ENCODE measurements around the gene MC2R.

The MC2R gene

DNA sequence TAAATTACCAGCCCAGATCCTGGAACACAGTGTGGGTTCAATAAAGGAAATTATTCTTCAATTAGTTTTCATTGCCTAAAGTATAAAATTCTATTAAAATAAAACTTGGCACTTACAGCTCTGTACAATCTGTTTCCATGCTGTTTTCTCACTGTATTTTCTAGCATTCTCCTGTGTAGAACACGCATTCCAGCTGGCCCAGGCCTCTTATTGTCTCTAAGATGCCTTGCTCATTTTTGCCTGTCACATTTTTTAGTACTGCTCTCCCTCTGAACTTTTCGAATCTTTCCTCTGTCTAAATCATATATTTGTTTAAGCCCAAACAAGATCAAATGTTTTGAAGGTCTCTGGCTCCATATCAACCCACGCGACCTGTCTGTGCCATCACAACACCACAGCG, 20.8 kb downstream of the MC2R start:
- no peaks in the 10 kb centered on the region for H3K4me1 ChIP-seq (ENCODE audit: control insufficient read depth, insufficient read depth, low read length)
- H3K9me3 ChIP-seq (ENCODE audit: control insufficient read depth, insufficient read depth, low read length) = no peaks in the 10 kb centered on the region
- no peaks in the 10 kb centered on the region for H3K36me3 ChIP-seq (ENCODE audit: control insufficient read depth, insufficient read depth, low read length)
- H3K9ac ChIP-seq (ENCODE audit: low read depth, low read length) = no peak overlapping the region
- H3K27ac ChIP-seq (ENCODE audit: low read depth, low read length) = no peak overlapping the region
- H3K27me3 ChIP-seq (ENCODE audit: control insufficient read depth, insufficient read depth, low read length) = no peaks in the 10 kb centered on the region
- no peak overlapping the region for H3K4me3 ChIP-seq (ENCODE audit: low read depth, low read length)

GRCh38 chr18:13893418-13893760, 21.9 kb downstream of the MC2R start:
- H3K4me3 ChIP-seq (ENCODE audit: low read depth, low read length) = no peak overlapping the region
- H3K36me3 ChIP-seq (ENCODE audit: control insufficient read depth, insufficient read depth, low read length) = no peaks in the 10 kb centered on the region
- H3K9me3 ChIP-seq (ENCODE audit: control insufficient read depth, insufficient read depth, low read length) = no peaks in the 10 kb centered on the region
- H3K9ac ChIP-seq (ENCODE audit: low read depth, low read length) = no peak overlapping the region
- H3K4me1 ChIP-seq (ENCODE audit: control insufficient read depth, insufficient read depth, low read length) = no peaks in the 10 kb centered on the region
- no peak overlapping the region for H3K27ac ChIP-seq (ENCODE audit: low read depth, low read length)
- H3K27me3 ChIP-seq (ENCODE audit: control insufficient read depth, insufficient read depth, low read length) = no peaks in the 10 kb centered on the region

DNA sequence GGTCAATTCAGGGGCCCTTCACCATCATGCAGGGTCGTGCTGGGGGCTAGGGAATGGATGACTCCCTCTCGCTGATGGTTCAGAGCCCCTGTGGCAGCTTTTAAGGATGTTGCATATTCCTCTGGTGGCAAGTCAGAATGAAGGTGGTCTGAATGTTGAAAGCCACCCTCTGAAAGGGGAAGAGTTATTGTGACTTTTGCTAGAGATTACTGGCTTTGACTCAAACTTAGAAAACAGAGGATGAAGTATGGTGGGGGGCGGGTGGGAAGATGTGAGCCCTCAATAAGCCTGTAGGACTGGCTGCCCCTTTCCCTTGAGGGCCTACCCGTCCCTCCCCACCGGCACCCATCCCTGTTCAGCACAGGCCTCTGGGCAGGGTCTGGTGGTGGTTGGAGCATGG, 23.2 kb downstream of the MC2R start:
- H3K36me3 ChIP-seq (ENCODE audit: control insufficient read depth, insufficient read depth, low read length) = no peaks in the 10 kb centered on the region
- no peak overlapping the region for H3K9ac ChIP-seq (ENCODE audit: low read depth, low read length)
- no peaks in the 10 kb centered on the region for H3K27me3 ChIP-seq (ENCODE audit: control insufficient read depth, insufficient read depth, low read length)
- H3K27ac ChIP-seq (ENCODE audit: low read depth, low read length) = no peak overlapping the region
- peaks cover 4% of the 10 kb centered on the region; the same call in 1 of the 2 replicates for H3K4me1 ChIP-seq (ENCODE audit: control insufficient read depth, insufficient read depth, low read length)
- no peak overlapping the region for H3K4me3 ChIP-seq (ENCODE audit: low read depth, low read length)
- no peaks in the 10 kb centered on the region for H3K9me3 ChIP-seq (ENCODE audit: control insufficient read depth, insufficient read depth, low read length)

DNA sequence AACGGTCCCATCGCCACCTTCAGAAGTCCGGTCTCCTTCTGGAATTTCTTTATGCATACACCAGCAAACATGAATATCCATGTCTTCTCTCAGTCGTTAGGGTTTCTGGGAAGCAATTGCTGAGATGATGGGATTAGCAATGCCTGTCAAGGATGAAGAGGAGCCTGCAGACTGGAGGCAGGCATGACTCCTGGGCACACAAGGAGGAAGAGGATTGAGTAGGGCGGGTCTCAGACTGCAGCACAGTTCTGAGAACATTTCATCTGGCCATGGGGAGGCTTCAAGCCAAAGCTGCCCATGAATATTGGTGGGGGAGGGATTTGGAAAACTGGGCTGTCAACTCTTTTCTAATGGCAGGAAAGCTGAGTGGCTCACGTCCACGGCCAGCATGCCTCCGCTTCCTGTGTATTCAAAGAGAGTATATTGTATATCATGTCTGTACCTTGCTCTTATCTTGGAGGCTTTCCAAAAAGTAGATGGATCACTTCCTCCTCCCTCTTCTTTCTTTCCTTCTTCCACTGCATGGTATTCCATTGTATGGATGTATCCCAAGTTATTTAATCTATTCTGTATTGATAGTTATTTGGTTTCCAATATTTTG, 24.5 kb downstream of the MC2R start:
- Histone ChIP-seq H3K27ac (ENCODE audit: low read depth, low read length) (no peak overlapping the region), H3K9me3 (ENCODE audit: control insufficient read depth, insufficient read depth, low read length) (no peaks in the 10 kb centered on the region)

GRCh38 chr18:13889671-13890070, 25.7 kb downstream of the MC2R start:
- no peaks in the 10 kb centered on the region for H3K9me3 ChIP-seq (ENCODE audit: control insufficient read depth, insufficient read depth, low read length)
- H3K27ac ChIP-seq (ENCODE audit: low read depth, low read length) = peak overlapping the region; percentile 26
- H3K27me3 ChIP-seq (ENCODE audit: control insufficient read depth, insufficient read depth, low read length) = no peaks in the 10 kb centered on the region
- H3K4me1 ChIP-seq (ENCODE audit: control insufficient read depth, insufficient read depth, low read length) = peaks cover 4% of the 10 kb centered on the region; the same call in 1 of the 2 replicates
- H3K36me3 ChIP-seq (ENCODE audit: control insufficient read depth, insufficient read depth, low read length) = no peaks in the 10 kb centered on the region
- H3K9ac ChIP-seq (ENCODE audit: low read depth, low read length) = no peak overlapping the region
- no peak overlapping the region for H3K4me3 ChIP-seq (ENCODE audit: low read depth, low read length)

More for the DNA sequence above, 24.5 kb downstream of the MC2R start:
- Histone ChIP-seq H3K9ac (ENCODE audit: low read depth, low read length) (no peak overlapping the region), H3K4me3 (ENCODE audit: low read depth, low read length) (no peak overlapping the region), H3K27me3 (ENCODE audit: control insufficient read depth, insufficient read depth, low read length) (no peaks in the 10 kb centered on the region), H3K4me1 (ENCODE audit: control insufficient read depth, insufficient read depth, low read length) (peaks cover 4% of the 10 kb centered on the region; the same call in 1 of the 2 replicates), H3K36me3 (ENCODE audit: control insufficient read depth, insufficient read depth, low read length) (no peaks in the 10 kb centered on the region)

DNA sequence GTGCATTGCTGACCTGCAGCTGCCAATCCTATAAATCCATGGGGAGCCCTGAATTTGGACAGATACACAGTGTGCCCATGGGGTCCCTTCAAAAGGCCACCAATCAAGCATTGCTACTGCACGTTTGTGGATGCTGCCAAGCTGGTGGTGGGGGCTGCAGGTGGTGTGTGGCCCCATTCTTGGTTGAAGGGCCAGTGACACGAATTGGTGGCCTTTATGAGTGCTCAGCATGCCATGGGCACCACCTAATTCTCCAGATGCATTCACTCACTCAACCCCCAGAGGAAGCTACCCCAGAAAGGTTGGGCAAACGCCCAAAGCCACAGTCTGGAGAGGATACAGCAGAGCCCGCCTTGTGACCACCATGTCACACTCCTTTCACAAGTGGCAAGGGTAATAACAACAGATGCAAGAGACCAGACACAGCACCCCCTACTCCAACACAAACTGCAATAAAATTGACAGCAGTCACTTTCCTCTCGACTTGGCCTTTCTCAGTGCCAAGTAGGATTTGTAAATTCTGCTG, 27.1 kb downstream of the MC2R start:
- Histone ChIP-seq H3K27me3 (ENCODE audit: control insufficient read depth, insufficient read depth, low read length) (no peaks in the 10 kb centered on the region), H3K4me1 (ENCODE audit: control insufficient read depth, insufficient read depth, low read length) (peaks cover 4% of the 10 kb centered on the region; the same call in 1 of the 2 replicates)

DNA sequence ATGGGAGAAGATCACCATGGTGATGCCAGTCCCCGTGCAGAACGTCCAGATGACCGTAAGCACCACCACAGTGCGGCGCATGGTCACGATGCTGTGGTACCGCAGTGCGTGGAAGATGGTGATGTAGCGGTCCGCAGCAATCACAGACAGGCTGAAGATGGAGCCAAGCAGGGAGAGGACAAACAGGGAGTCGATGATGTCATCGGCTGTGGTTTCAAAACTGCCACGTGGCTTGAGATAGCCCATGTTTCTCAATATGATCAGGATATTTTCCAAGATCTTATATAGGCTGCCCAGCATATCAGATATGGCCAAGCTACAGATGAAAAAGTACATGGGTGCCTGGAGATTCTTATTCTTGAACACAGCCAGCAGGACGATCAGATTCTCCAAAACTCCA, 30.3 kb downstream of the MC2R start:
- Histone ChIP-seq H3K36me3 (ENCODE audit: control insufficient read depth, insufficient read depth, low read length) (no peaks in the 10 kb centered on the region), H3K27ac (ENCODE audit: low read depth, low read length) (no peak overlapping the region), H3K9ac (ENCODE audit: low read depth, low read length) (no peak overlapping the region), H3K4me1 (ENCODE audit: control insufficient read depth, insufficient read depth, low read length) (peaks cover 4% of the 10 kb centered on the region; the same call in 1 of the 2 replicates), H3K27me3 (ENCODE audit: control insufficient read depth, insufficient read depth, low read length) (no peaks in the 10 kb centered on the region), H3K9me3 (ENCODE audit: control insufficient read depth, insufficient read depth, low read length) (no peaks in the 10 kb centered on the region), H3K4me3 (ENCODE audit: low read depth, low read length) (no peak overlapping the region)

More for the DNA sequence above, 27.1 kb downstream of the MC2R start:
- H3K9ac ChIP-seq (ENCODE audit: low read depth, low read length) = no peak overlapping the region
- no peak overlapping the region for H3K27ac ChIP-seq (ENCODE audit: low read depth, low read length)
- H3K9me3 ChIP-seq (ENCODE audit: control insufficient read depth, insufficient read depth, low read length) = no peaks in the 10 kb centered on the region
- no peaks in the 10 kb centered on the region for H3K36me3 ChIP-seq (ENCODE audit: control insufficient read depth, insufficient read depth, low read length)
- H3K4me3 ChIP-seq (ENCODE audit: low read depth, low read length) = no peak overlapping the region

- no peak overlapping the region for H3K27ac ChIP-seq (ENCODE audit: low read depth, low read length)
- H3K9ac ChIP-seq (ENCODE audit: low read depth, low read length) = no peak overlapping the region
- H3K27me3 ChIP-seq (ENCODE audit: control insufficient read depth, insufficient read depth, low read length) = no peaks in the 10 kb centered on the region
These were observed 35.4 kb downstream of the MC2R start for GRCh38 chr18:13879937-13880336.

GRCh38 chr18:13879492-13879891, 35.8 kb downstream of the MC2R start:
- H3K36me3 ChIP-seq (ENCODE audit: control insufficient read depth, insufficient read depth, low read length) = no peaks in the 10 kb centered on the region
- no peak overlapping the region for H3K4me3 ChIP-seq (ENCODE audit: low read depth, low read length)
- H3K9ac ChIP-seq (ENCODE audit: low read depth, low read length) = no peak overlapping the region
- H3K9me3 ChIP-seq (ENCODE audit: control insufficient read depth, insufficient read depth, low read length) = no peaks in the 10 kb centered on the region
- no peaks in the 10 kb centered on the region for H3K27me3 ChIP-seq (ENCODE audit: control insufficient read depth, insufficient read depth, low read length)
- no peak overlapping the region for H3K27ac ChIP-seq (ENCODE audit: low read depth, low read length)
- no peaks in the 10 kb centered on the region for H3K4me1 ChIP-seq (ENCODE audit: control insufficient read depth, insufficient read depth, low read length)

More at GRCh38 chr18:13879937-13880336, 35.4 kb downstream of the MC2R start:
- no peaks in the 10 kb centered on the region for H3K36me3 ChIP-seq (ENCODE audit: control insufficient read depth, insufficient read depth, low read length)
- no peak overlapping the region for H3K4me3 ChIP-seq (ENCODE audit: low read depth, low read length)
- H3K9me3 ChIP-seq (ENCODE audit: control insufficient read depth, insufficient read depth, low read length) = no peaks in the 10 kb centered on the region
- H3K4me1 ChIP-seq (ENCODE audit: control insufficient read depth, insufficient read depth, low read length) = no peaks in the 10 kb centered on the region

GRCh38 chr18:13878857-13879256, 36.5 kb downstream of the MC2R start:
- Histone ChIP-seq H3K4me1 (ENCODE audit: control insufficient read depth, insufficient read depth, low read length) (no peaks in the 10 kb centered on the region), H3K4me3 (ENCODE audit: low read depth, low read length) (no peak overlapping the region), H3K9ac (ENCODE audit: low read depth, low read length) (no peak overlapping the region), H3K36me3 (ENCODE audit: control insufficient read depth, insufficient read depth, low read length) (no peaks in the 10 kb centered on the region), H3K27me3 (ENCODE audit: control insufficient read depth, insufficient read depth, low read length) (no peaks in the 10 kb centered on the region), H3K9me3 (ENCODE audit: control insufficient read depth, insufficient read depth, low read length) (no peaks in the 10 kb centered on the region), H3K27ac (ENCODE audit: low read depth, low read length) (no peak overlapping the region)

DNA sequence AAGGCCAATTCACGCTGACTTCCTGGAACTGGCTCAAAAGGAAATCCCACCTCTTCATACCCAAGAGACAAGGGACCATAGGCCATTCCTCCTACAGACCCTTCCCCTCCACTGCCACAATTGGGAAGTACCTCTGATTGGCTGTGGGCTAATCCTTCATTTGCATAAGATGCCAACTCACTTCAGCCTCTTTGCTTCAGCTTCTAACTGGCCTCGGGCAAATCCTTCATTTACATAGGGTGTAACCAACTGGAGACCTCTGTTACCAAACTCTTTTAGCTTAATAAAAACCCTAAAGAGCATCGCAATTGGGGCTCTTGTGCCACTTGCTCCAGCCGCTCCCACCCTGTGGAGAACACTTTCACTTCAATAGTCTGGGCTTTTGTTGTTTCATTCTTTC, 38.2 kb downstream of the MC2R start:
- H3K4me1 ChIP-seq (ENCODE audit: control insufficient read depth, insufficient read depth, low read length) = no peaks in the 10 kb centered on the region; the same call in 1 of the 2 replicates
- H3K9ac ChIP-seq (ENCODE audit: low read depth, low read length) = no peak overlapping the region
- no peaks in the 10 kb centered on the region for H3K9me3 ChIP-seq (ENCODE audit: control insufficient read depth, insufficient read depth, low read length)
- no peaks in the 10 kb centered on the region for H3K27me3 ChIP-seq (ENCODE audit: control insufficient read depth, insufficient read depth, low read length)
- no peak overlapping the region for H3K4me3 ChIP-seq (ENCODE audit: low read depth, low read length)
- no peak overlapping the region for H3K27ac ChIP-seq (ENCODE audit: low read depth, low read length)
- H3K36me3 ChIP-seq (ENCODE audit: control insufficient read depth, insufficient read depth, low read length) = no peaks in the 10 kb centered on the region
